Activated CD4-positive, CD25-positive, alpha-beta regulatory T cell treated with anti-CD3 and anti-CD28 coated beads, Interleukin-2, amount 50 U/mL, for 16 hours (primary cell): Measurements from ENCODE around the gene STK32A.

Experiments used
- DNase-seq: peaks from one replicate; pipeline ENCODE4 v3.0.0-alpha.2; 2020; ENCODE audit warnings: low read depth, low spot score

The STK32A gene

GRCh38 chr5:147418613-147419012, 183.8 kb downstream of the STK32A start:
- DNase-seq, result no peak

DNA sequence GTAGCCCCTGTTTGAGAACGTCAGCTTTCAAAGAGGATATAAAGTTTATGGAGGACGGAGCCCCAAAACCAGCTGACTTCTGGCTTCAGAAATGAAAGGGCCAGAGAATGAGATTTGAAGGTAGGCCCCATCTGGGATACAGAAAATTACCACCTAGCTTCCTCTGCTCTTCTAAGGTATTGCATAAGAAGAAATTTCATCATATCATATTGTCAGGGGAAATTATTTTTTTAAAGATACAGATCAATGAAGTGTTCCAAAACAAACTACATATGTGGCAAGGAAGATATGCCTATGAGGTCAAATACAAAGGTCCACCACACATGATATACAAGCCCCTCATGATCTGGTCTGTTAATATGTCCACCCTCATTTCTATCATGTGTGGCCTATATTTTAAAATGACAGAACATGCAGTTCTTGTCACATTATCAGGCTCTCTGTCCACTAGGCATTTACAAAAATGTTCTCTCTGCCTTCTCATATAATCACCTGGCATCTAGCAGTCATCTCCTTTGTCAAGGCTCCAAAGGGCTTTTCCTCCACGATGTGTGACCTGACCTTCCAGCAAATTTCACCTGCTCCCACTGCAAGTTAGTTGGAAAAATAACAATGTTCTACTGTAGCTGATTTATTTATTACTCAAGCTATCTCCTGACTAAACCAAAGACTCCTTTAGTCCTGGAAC, 192.0 kb downstream of the STK32A start:
- DNase-seq, result no peak

DNA sequence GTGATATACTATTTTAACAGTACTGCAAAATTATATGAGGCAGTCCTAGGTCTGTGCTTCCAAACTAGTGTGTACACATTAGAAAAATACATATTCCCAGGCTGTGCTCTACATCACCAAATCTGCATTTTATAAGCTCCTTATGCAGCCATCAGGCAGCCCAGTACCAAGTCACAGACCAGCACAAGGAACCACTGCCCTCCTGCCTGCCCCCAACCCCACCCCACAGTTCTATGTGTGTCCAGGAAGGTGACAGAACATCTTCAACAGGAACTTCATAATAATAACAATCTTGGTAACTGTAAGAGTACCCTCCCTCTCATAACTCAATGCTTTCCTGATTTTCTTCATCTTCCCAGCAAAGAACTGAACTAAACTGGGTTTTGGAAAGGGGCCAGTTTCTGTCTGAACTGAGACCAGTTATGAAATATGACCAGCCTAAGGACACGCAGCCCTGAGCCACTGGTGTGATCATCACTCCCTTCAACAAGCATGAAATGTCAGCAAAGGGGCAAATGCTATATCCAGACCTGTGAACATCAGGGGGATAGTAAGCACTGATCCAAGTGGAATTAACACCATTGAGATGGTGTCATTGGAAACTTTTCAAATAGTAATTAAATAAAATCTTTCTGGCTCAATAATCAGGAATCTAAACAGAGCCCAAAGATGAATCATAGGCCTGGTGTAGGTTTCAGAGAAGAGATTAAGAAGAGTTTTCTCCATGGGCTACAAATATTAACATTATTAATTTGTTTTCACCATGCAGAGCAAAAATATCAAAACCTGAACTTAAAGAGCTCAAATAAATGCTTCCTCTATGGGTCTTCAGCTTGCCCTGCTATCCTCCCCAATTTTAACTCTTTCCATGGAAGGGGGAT, 192.9 kb downstream of the STK32A start:
- DNase-seq, result no peak

DNA sequence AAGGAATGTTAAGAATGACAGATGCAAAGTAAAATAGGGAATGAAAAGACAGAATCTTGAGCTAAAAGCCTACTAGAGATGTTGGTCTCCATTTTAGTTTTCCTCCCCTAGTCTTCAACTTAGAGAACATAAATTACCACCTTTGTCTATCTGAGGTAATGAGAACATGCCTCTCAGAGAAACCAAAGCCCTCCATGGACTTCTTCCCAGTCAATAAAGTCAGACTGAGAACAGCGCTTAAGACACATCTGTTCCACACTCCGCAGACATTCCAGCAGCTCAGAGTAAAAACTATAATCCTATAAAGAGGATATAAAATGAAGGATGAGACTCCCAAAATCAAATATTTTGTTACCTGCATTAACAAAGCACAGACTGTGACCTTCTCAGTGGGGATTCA, 195.8 kb downstream of the STK32A start:
- DNase-seq, result no peak

GRCh38 chr5:147431586-147431985, 196.8 kb downstream of the STK32A start:
- no peak for DNase-seq

DNA sequence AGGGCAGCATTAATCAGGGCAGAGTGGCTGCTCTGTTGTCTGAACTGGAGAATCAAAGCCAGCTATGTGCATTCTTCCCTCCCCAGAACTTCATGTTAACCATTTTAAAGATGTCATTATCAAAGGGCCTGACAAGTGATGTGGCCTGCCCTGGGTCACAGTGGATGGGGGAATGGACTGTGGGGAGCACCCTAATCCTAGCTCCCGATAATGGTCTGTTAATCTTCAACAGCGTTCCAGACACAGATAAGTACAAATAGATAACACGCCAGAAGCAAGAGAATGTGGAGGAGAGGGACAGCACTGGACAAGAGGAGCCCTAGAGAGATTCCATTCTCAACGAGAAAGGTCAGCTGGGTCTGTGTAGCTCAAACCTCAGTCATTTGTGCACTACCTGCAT, 197.5 kb downstream of the STK32A start:
- no peak for DNase-seq

DNA sequence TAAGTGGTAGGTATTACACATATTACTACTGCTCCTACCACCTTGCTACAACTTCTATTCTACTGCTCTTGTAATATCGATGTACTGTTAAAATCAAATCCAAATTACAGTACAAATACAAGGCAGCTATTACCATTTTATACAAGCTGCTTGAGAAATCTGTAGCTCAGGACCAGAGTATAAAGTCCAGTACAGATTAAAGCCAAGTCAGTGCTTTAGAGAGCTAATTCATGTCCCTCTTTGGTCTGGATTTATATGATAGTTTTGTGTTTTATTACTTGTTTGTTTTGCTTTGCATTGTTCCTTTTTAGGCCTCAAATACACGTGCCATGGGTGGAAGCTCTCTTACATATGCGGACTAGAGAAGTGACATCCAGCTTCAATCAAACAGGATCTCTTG, 199.2 kb downstream of the STK32A start:
- DNase-seq, result no peak

GRCh38 chr5:147436596-147436995, 201.8 kb downstream of the STK32A start:
- DNase-seq, result no peak

DNA sequence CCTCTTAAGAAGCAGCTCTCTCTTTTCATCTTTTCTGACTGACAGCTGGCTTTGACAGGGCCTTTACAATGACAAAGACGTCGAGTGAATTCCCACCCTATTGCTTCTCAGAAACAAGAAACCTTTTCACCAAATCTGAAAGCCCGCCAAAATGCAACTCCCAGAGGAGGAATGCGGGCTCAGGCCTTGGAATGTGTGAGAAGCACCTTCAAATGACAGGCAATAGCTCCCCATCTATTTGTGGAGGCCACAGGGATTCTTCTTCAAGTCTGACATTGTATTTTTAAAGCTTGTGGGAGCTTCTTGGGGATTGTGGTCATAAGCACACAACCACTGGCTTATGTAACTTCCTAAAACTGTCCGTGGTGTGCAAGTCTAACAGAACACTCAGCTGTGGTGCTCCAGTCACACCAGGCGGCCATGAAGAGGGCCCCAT, 202.4 kb downstream of the STK32A start:
- no peak for DNase-seq
